ENCODE measurements around the gene TMEM50B.
"Not testable (repeated sequence)": the region's sequence is repeated elsewhere in the genome, so short reads cannot be mapped to it uniquely, and the experiment has no call there.

Gene TMEM50B

GRCh38 chr21:33478182-33478581 lies 1.6 kb downstream of the TMEM50B start:
- no peak for DNase-seq (ENCODE audit: low read depth)

GRCh38 chr21:33477066-33477465 lies 2.7 kb downstream of the TMEM50B start:
- DNase-seq (ENCODE audit: low read depth), result no peak

GRCh38 chr21:33473344-33473743 lies 6.4 kb downstream of the TMEM50B start:
- no peak for DNase-seq (ENCODE audit: low read depth)

GRCh38 chr21:33470701-33471100 lies 9.1 kb downstream of the TMEM50B start:
- no peak for DNase-seq (ENCODE audit: low read depth)

GRCh38 chr21:33469183-33469582 lies 10.6 kb downstream of the TMEM50B start:
- DNase-seq (ENCODE audit: low read depth), result not testable (repeated sequence)

- DNase-seq (ENCODE audit: low read depth), result no peak
These were observed 18.1 kb downstream of the TMEM50B start for GRCh38 chr21:33461538-33462250.

GRCh38 chr21:33458861-33459260 lies 20.9 kb downstream of the TMEM50B start:
- DNase-seq (ENCODE audit: low read depth), result no peak

- DNase-seq (ENCODE audit: low read depth), result no peak
These were observed 23.9 kb downstream of the TMEM50B start for GRCh38 chr21:33455686-33456446.

GRCh38 chr21:33452362-33452761 lies 27.4 kb downstream of the TMEM50B start:
- DNase-seq (ENCODE audit: low read depth), result no peak

GRCh38 chr21:33451634-33452071 lies 28.1 kb downstream of the TMEM50B start:
- DNase-seq (ENCODE audit: low read depth), result no peak

GRCh38 chr21:33449616-33450015 lies 30.2 kb downstream of the TMEM50B start:
- no peak for DNase-seq (ENCODE audit: low read depth)

GRCh38 chr21:33446620-33447019 lies 33.2 kb downstream of the TMEM50B start:
- not testable (repeated sequence) for DNase-seq (ENCODE audit: low read depth)

- no peak for DNase-seq (ENCODE audit: low read depth)
These were observed 35.3 kb downstream of the TMEM50B start for GRCh38 chr21:33444499-33444898.

- no peak for DNase-seq (ENCODE audit: low read depth)
These were observed 36.6 kb downstream of the TMEM50B start for GRCh38 chr21:33443194-33443593.

- DNase-seq (ENCODE audit: low read depth), result no peak
These were observed 38.0 kb downstream of the TMEM50B start for GRCh38 chr21:33441489-33442477.

GRCh38 chr21:33437140-33437539 lies 42.6 kb downstream of the TMEM50B start:
- DNase-seq (ENCODE audit: low read depth), result no peak

- no peak for DNase-seq (ENCODE audit: low read depth)
These were observed 44.9 kb downstream of the TMEM50B start for GRCh38 chr21:33434770-33435360.

GRCh38 chr21:33433425-33434114 lies 46.2 kb downstream of the TMEM50B start:
- no peak for DNase-seq (ENCODE audit: low read depth)

GRCh38 chr21:33433001-33433400 lies 46.8 kb downstream of the TMEM50B start:
- DNase-seq (ENCODE audit: low read depth), result no peak

GRCh38 chr21:33432496-33432895 lies 47.3 kb downstream of the TMEM50B start:
- no peak for DNase-seq (ENCODE audit: low read depth)

GRCh38 chr21:33430858-33431257 lies 48.9 kb downstream of the TMEM50B start:
- DNase-seq (ENCODE audit: low read depth), result no peak
